Pancreas (tissue), 10 donors: ENCODE results near the gene SPATA31C2. TPM values are rescaled to one million over a fixed set of nuclear protein-coding genes. Genes with fewer than 3 reads are reported as not detected.

Source experiments
- ATAC-seq, 4 donors: fragments of 200-7000 bp; cut with Tn5 transposase; one replicate each; pipeline versions ENCODE4 v1.8.0 to v1.9.1; 2020; ENCODE audit warnings: mild to moderate bottlenecking in 4 of 4, moderate library complexity in 4 of 4
- DNase-seq, 6 donors: peaks; one replicate each; pipeline ENCODE4 v3.0.0-alpha.2; 2020
- FAIRE-seq: peaks from 2 replicates; lab custom pipeline; 2012; peaks lifted over from hg19 to GRCh38; lab: Jason Lieb, UNC
- H3K27ac ChIP-seq, 4 donors: fragments of 200-600 bp; sonication (generic); 1 replicate in 3 of 4; 2 replicates in 1 of 4; pipeline versions ENCODE4 v1.5.0 to v1.8.0; 2020
- H3K27me3 ChIP-seq, 4 donors: fragments of 200-600 bp; one replicate each; pipeline ENCODE4 v1.8.0; 2021
- H3K36me3 ChIP-seq, 3 donors: fragments of 200-600 bp; sonication (generic) in 1 of 3; one replicate each; pipeline versions ENCODE4 v1.5.0 to v1.8.0; 2020 to 2021
- H3K4me1 ChIP-seq, 3 donors: fragments of 200-600 bp; one replicate each; pipeline ENCODE4 v1.8.0; 2021
- H3K4me3 ChIP-seq, 4 donors: fragments of 200-600 bp; sonication (generic) in 2 of 4; one replicate each; pipeline versions ENCODE4 v1.5.0 to v1.8.0; 2020 to 2021
- H3K9me3 ChIP-seq, 4 donors: fragments of 200-600 bp; one replicate each; pipeline ENCODE4 v1.8.0; 2021
- WGBS, 2 donors: extraction: QIAGEN DNeasy Blood & Tissue Kit; methylation state at CpG; one replicate each; pipeline ENCODE4 v1.1.7; 2013; 5-methylcytosine and 5-hydroxymethylcytosine counted together
- intact Hi-C, 3 donors: fragments of 100-400 bp; cut with DNase I; formaldehyde crosslinking; loops; one replicate each; pipeline versions ENCODE4 v1.11.1 to v1.14.2; 2022
- polyA plus RNA-seq, 2 donors: library from polyadenylated mRNA; stranded (reverse); fragments of 200-250 nt; gene quantifications; one replicate each; pipeline ENCODE4 v1.2.3, GENCODE V29; 2013
- total RNA-seq, 6 donors: library from RNA; stranded (reverse); fragmentation: NEBNext Ultra II Directional in 4 of 6; extraction: Animal tissue kit (Norgen Biotek cat#: 25700) in 4 of 6; gene quantifications; one replicate each; pipeline versions ENCODE4 v1.2.1 to v1.2.4, GENCODE V29; 2021 to 2023
- TF ChIP-seq, protein P1 (sequence below), 4 donors: fragments of 200-600 bp; sonication (generic) in 3 of 4; IDR thresholded peaks; one replicate each; pipeline versions ENCODE4 v1.5.0 to v1.8.0; 2021; ENCODE audit warnings: antibody characterized with exemption in 4 of 4
- donor health status: healthy with polysubstance abuse.
- donor health status: DM: no; HTN: no; CAD: no; lungs with moderate emphysema.
- donor health status: DM: no; HTN: no; CAD: no.
- donor health status: control.
- donor health status: control.
- donor health status: Bipolar disorder and iron deficiency.
- donor health status: DM: yes; HTN: yes; CAD: no.
- donor health status: DM: no; HTN: no; CAD: no.
- donor health status: DM: no; HTN: no; CAD: no.
- donor health status: DM: yes; HTN: yes; CAD: no.

Gene SPATA31C2
- total and polyA plus RNA-seq, 8 donors = not detected

DNA sequence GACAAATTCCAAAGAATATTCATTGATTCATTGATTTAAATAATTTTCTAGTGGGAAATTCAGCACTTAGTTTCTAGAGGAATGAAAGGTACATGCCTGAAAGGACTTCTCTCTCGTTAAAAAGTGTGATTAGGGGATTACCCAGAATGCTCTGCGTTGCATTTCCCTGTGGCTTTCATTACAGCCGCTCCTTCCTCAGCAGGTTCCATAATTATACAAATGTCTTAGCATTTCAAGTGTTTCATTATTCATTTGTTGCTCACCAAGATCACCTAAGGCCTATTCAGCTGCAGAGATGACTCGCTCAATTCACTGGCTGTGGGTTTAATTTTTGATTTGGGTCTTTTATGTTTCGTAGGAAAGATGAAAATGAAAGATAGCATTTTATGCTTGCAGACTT lies 52.8 kb downstream of the SPATA31C2 start:
- DNase-seq (no peak), ATAC-seq (no peak), FAIRE-seq (no peak)
- H3K27me3 ChIP-seq = no peaks in the 10 kb centered on the region
- intact Hi-C loops = no loop called here
- WGBS, 2 donors = 93 to 94% methylated on average over 5 of the region's 5 CpGs
- H3K36me3 ChIP-seq = no peaks in the 10 kb centered on the region
- TF ChIP-seq, protein P1, sequence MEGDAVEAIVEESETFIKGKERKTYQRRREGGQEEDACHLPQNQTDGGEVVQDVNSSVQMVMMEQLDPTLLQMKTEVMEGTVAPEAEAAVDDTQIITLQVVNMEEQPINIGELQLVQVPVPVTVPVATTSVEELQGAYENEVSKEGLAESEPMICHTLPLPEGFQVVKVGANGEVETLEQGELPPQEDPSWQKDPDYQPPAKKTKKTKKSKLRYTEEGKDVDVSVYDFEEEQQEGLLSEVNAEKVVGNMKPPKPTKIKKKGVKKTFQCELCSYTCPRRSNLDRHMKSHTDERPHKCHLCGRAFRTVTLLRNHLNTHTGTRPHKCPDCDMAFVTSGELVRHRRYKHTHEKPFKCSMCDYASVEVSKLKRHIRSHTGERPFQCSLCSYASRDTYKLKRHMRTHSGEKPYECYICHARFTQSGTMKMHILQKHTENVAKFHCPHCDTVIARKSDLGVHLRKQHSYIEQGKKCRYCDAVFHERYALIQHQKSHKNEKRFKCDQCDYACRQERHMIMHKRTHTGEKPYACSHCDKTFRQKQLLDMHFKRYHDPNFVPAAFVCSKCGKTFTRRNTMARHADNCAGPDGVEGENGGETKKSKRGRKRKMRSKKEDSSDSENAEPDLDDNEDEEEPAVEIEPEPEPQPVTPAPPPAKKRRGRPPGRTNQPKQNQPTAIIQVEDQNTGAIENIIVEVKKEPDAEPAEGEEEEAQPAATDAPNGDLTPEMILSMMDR (IDR thresholded peaks at IDR 0.05) = no peak
- no peaks in the 10 kb centered on the region for H3K9me3 ChIP-seq
- no peak overlapping the region for H3K4me3 ChIP-seq
- no peak overlapping the region for H3K27ac ChIP-seq
- H3K4me1 ChIP-seq = peaks cover 0 to 8% (median 6%) of the 10 kb centered on the region in 3 donors

DNA sequence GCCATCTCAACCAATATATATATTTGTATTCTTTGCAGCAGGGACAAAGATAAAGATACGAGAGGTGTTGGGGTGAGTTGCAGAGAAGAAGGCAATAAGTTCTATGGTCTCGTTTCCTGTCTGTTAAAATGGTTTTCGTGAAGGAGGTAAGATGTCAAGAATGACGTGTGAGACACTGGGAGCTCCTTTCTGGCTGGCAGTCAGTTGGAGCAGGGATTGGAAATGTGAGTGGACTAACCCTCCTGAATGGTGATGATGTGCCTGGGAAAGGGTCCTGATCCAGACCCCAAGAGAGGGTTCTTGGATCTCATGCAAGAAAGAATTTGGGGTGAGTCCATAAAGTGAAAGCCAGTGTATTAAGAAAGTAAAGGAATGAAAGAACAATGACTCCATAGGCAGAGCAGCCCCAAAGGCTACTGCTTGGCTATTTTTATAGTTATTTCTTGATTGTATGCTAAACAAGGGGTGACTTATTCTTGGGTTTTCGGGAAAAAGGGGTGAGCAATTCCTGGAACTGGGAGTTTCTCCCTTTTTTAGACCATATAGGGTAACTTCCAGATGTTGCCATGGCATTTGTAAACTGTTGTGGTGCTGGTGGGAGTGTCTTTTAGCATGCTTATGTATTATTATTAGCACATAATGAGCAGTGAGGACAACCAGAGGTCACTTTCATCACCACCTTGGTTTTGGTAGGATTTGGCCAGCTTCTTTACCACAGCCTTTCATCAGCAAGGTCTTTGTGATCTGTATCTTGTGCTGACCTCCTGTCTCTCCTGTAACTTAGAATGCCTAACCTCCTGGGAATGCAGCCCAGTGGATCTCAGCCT lies 53.7 kb downstream of the SPATA31C2 start:
- no peak overlapping the region for H3K4me3 ChIP-seq
- TF ChIP-seq, protein P1 (IDR thresholded peaks at IDR 0.05) = no peak
- DNase-seq = no peak
- no peaks in the 10 kb centered on the region for H3K27me3 ChIP-seq
- no peaks in the 10 kb centered on the region for H3K9me3 ChIP-seq
- no peak for FAIRE-seq
- WGBS, 2 donors = 83 to 85% methylated on average over 5 of the region's 5 CpGs
- no peaks in the 10 kb centered on the region for H3K36me3 ChIP-seq
- intact Hi-C loops = no loop called here
- no peak overlapping the region for H3K27ac ChIP-seq
- peaks cover 0 to 2% (median 1%) of the 10 kb centered on the region in 3 donors for H3K4me1 ChIP-seq
- ATAC-seq = no peak

Other genes with a start within 250 kb of the SPATA31C2 start
- gene SPATA31C1, start 220.5 kb downstream of the SPATA31C2 start, total RNA-seq = not detected
- gene SPATA31C1, start 220.5 kb downstream of the SPATA31C2 start, polyA plus RNA-seq = not detected
- 1 to 10 TPM; 3.6 to 9.1 (median 4.6) TPM for gene CDK20, start 163.9 kb downstream of the SPATA31C2 start, total RNA-seq
- gene CDK20, start 163.9 kb downstream of the SPATA31C2 start, polyA plus RNA-seq = 10 to 100 TPM in 1 of 2 donors, 1 to 10 TPM in 1; 9.4 to 16.4 TPM
- 10 to 100 TPM; 24.2 to 53.4 (median 29.3) TPM for gene SPIN1, start 250.0 kb upstream of the SPATA31C2 start, total RNA-seq
- gene SPIN1, start 250.0 kb upstream of the SPATA31C2 start, polyA plus RNA-seq = 10 to 100 TPM; 17.8 to 28.7 TPM